ENCODE results near the gene TFDP2. TPM values are rescaled to one million over a fixed set of nuclear protein-coding genes. Genes with fewer than 3 reads are reported as not detected.

TFDP2 gene
- total and polyA plus RNA-seq, 9 of the 15 experiments (the other 6 are each of a cell fraction or from before 2014, with no cell fraction given): 95.6 to 179 (median 126) TPM

GRCh38 chr3:142007710-142008399 is 141.5 kb downstream of the TFDP2 start:
- Histone ChIP-seq H3K4me3 (no peak overlapping the region), H3K9me3 (replicated peaks; ENCODE audit: control insufficient read depth, insufficient read depth, low read depth, low read length) (no peaks in the 10 kb centered on the region), H3K4me2 (ENCODE audit: insufficient read depth, low read length) (no peak overlapping the region), H3K36me3 (ENCODE audit: control insufficient read depth, insufficient read depth, low read length) (peaks cover 37% of the 10 kb centered on the region; the same call in 2 of the 3 replicates), H4K20me1 (replicated peaks; ENCODE audit: control insufficient read depth, insufficient read depth, low read length) (no peaks in the 10 kb centered on the region; the same call in none of the 2 replicates), H3K27me3 (ENCODE audit: control insufficient read depth in 2 of 2, insufficient read depth in 2 of 2, low read length in 2 of 2) (no peaks in the 10 kb centered on the region), H2AFZ (ENCODE audit: low read depth, low read length) (no peak overlapping the region), H3K79me2 (ENCODE audit: control insufficient read depth, insufficient read depth, low read length) (peaks cover 73% of the 10 kb centered on the region), H3K4me1 (replicated peaks in 1 of 2; ENCODE audit: control insufficient read depth in 2 of 2, insufficient read depth in 2 of 2, low read length in 2 of 2) (peaks cover 0 to 3% of the 10 kb centered on the region in 2 experiments; a peak in 3 of 5 replicates), H3K27ac (ENCODE audit: extremely low read depth, low read depth, low read length) (no peak overlapping the region; the same call in 2 of the 3 replicates), H3K9ac (ENCODE audit: insufficient read depth in 1 of 2, low read depth in 2 of 2, low read length in 2 of 2) (peak overlapping the region in 1 of 2 experiments; percentile 59; a peak in 1 of 4 replicates), H3K9me1 (ENCODE audit: control insufficient read depth, insufficient read depth, low read length) (no peaks in the 10 kb centered on the region)
- ATAC-seq: peak; percentile 93
- TF ChIP-seq CREM (IDR thresholded peaks at IDR 0.05; ENCODE audit: low read depth): 0 out of 2 replicates have a peak, but pooled peaks have one; percentile 13
- TF ChIP-seq MNT (conservative IDR thresholded peaks at IDR 0.05): no peak
- TF ChIP-seq ATF1 (CRISPR knock-in tag; IDR thresholded peaks at IDR 0.05): no peak
- TF ChIP-seq ATF1 (tag; IDR thresholded peaks at IDR 0.05): peak; percentile 31; the same call in 1 of the 2 replicates
- peak; percentile 28 for TF ChIP-seq SP2 (IDR thresholded peaks at IDR 0.05; ENCODE audit: extremely low read depth, low read depth, low read length, poor library complexity, severe bottlenecking)
- peak; percentile 66 for TF ChIP-seq PBX2 (CRISPR knock-in tag; IDR thresholded peaks at IDR 0.05; ENCODE audit: low read depth)
- peak; percentile 93 for TF ChIP-seq PBX2 (tag; conservative IDR thresholded peaks at IDR 0.05; ENCODE audit: low read depth)
- no peak for TF ChIP-seq TAF1 (IDR thresholded peaks at IDR 0.05; ENCODE audit: control insufficient read depth, extremely low read depth, insufficient read depth, low read length, severe bottlenecking)
- peak; percentile 13 for TF ChIP-seq RBM25 (IDR thresholded peaks at IDR 0.05; ENCODE audit: low read depth, low read length, severe bottlenecking)
- peak; percentile 69 for TF ChIP-seq NFYB (IDR thresholded peaks at IDR 0.05; ENCODE audit: extremely low read depth, insufficient read length)
- peak; percentile 8 for TF ChIP-seq MEIS2 (IDR thresholded peaks at IDR 0.05; ENCODE audit: partially characterized antibody)
- no peak for TF ChIP-seq ARID1B (IDR thresholded peaks at IDR 0.05)
- TF ChIP-seq MTA3 (IDR thresholded peaks at IDR 0.05; ENCODE audit: borderline replicate concordance): 0 out of 2 replicates have a peak, but pooled peaks have one; percentile 52
- peak; percentile 98 for TF ChIP-seq PKNOX1 (IDR thresholded peaks at IDR 0.05)
- in situ Hi-C loops (cut with MboI) (no loop called here), intact Hi-C loops (cut with micrococcal nuclease) (no loop called here)
- FAIRE-seq: peak; percentile 6
- CTCF ChIA-PET (ENCODE audit: low intra/inter-chr PET ratio): interaction anchor here (0.5 kb wide), 1 partner anchor 37 kb away, joined by 3 read pairs; no protein-coding TSS in a partner anchor
- BruUV-seq (replicated peaks): no TSS peak
- DNase-seq (ENCODE audit: extremely low read depth in 1 of 4, low spot score in 3 of 4): peak in 1 of 4 experiments; percentile 62
- POLR2A ChIA-PET: interaction anchor here (0.6 to 0.9 kb wide), 4 partner anchors 14 to 618 kb away, joined by 3 to 5 read pairs (median 3); no protein-coding TSS in a partner anchor
- WGBS (ENCODE audit: insufficient coverage, low coverage, missing lambda C conversion rate): 50% methylated on average over 8 of the region's 8 CpGs

Data from K562 (cell line).